Cortex of kidney (tissue), 1 donor: ENCODE measurements around the gene DBNDD1.
"Not testable (repeated sequence)": the region's sequence is repeated elsewhere in the genome, so short reads cannot be mapped to it uniquely, and the experiment has no call there.

Experiments used
- DNase-seq: peaks from one replicate; lab custom pipeline; 2025; lab: John Stamatoyannopoulos, UW

Gene DBNDD1

GRCh38 chr16:90011908-90012501, 7.3 kb downstream of the DBNDD1 start:
- no peak for DNase-seq

- no peak for DNase-seq
These were observed 7.8 kb downstream of the DBNDD1 start for GRCh38 chr16:90011508-90011819.

- no peak for DNase-seq
These were observed 8.4 kb downstream of the DBNDD1 start for GRCh38 chr16:90010676-90011507.

GRCh38 chr16:90009172-90009899, 9.9 kb downstream of the DBNDD1 start:
- no peak for DNase-seq

- no peak for DNase-seq
These were observed 10.5 kb downstream of the DBNDD1 start for GRCh38 chr16:90008708-90009145.

GRCh38 chr16:90007635-90008234, 11.5 kb downstream of the DBNDD1 start:
- not testable (repeated sequence) for DNase-seq

GRCh38 chr16:90007015-90007414, 12.2 kb downstream of the DBNDD1 start:
- DNase-seq: no peak

- DNase-seq: no peak
These were observed 13.1 kb downstream of the DBNDD1 start for GRCh38 chr16:90005956-90006663.

GRCh38 chr16:90004577-90004976, 14.7 kb downstream of the DBNDD1 start:
- DNase-seq: no peak

- no peak for DNase-seq
These were observed 16.5 kb downstream of the DBNDD1 start for GRCh38 chr16:90002759-90003158.

- no peak for DNase-seq
These were observed 17.3 kb downstream of the DBNDD1 start for GRCh38 chr16:90001761-90002503.

- no peak for DNase-seq
These were observed 18.4 kb downstream of the DBNDD1 start for GRCh38 chr16:90000733-90001427.

- DNase-seq: no peak
These were observed 19.3 kb downstream of the DBNDD1 start for GRCh38 chr16:89999831-90000574.

- DNase-seq: no peak
These were observed 23.1 kb downstream of the DBNDD1 start for GRCh38 chr16:89996178-89996489.

- DNase-seq: not testable (repeated sequence)
These were observed 23.6 kb downstream of the DBNDD1 start for GRCh38 chr16:89995475-89996177.

- DNase-seq: not testable (repeated sequence)
These were observed 24.4 kb downstream of the DBNDD1 start for GRCh38 chr16:89994721-89995474.

- DNase-seq: no peak
These were observed 24.9 kb downstream of the DBNDD1 start for GRCh38 chr16:89994389-89994720.

GRCh38 chr16:89993971-89994370, 25.3 kb downstream of the DBNDD1 start:
- no peak for DNase-seq

- DNase-seq: no peak
These were observed 25.9 kb downstream of the DBNDD1 start for GRCh38 chr16:89993377-89993776.
